GM12892 (cell line): ENCODE results near the gene TTC13.
A peak's percentile ranks its signal among the peaks of the same experiment; 100 is the strongest.

Experiments
- DNase-seq: peaks from one replicate; pipeline ENCODE4 v3.0.0; 2011; ENCODE audit not compliant: insufficient read length
- FAIRE-seq: peaks from 2 replicates; lab custom pipeline; 2011; peaks lifted over from hg19 to GRCh38; lab: Jason Lieb, UNC
- POLR2A ChIP-seq: IDR thresholded peaks from 2 replicates; pipeline ENCODE4 v1.6.1; 2011; ENCODE audit warnings: low read depth, low read length, control low read depth
- POLR2AphosphoS5 ChIP-seq: IDR thresholded peaks from 2 replicates; pipeline ENCODE4 v1.6.1; 2011; ENCODE audit warnings: low read depth, low read length, control low read depth
- TAF1 ChIP-seq: IDR thresholded peaks from 2 replicates; pipeline ENCODE4 v1.6.1; 2011; ENCODE audit warnings: low read depth, mild to moderate bottlenecking, control low read depth, low read length, borderline replicate concordance

TTC13 gene

DNA sequence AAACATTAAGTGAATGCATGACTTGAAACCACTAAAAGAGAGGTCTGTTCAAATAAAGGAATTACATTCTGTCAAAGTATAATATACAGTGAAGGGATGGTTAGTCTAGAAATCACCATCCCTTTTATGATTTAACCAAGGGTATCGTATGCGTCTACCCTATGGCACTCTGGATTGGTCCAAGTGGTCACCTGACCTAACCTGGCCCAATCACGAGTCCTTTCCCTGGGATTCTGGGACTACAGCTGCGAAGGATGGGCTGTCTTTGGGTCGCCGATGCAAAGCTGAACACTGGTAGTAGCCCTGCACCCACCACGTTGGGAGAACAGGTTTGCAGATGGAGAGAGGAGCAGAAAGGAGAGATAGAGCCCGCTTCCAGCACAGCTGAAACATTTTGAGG lies 79.9 kb downstream of the TTC13 start:
- no peak for FAIRE-seq
- no peak for DNase-seq
- TF ChIP-seq POLR2A (no peak), POLR2AphosphoS5 (no peak), TAF1 (no peak)

DNA sequence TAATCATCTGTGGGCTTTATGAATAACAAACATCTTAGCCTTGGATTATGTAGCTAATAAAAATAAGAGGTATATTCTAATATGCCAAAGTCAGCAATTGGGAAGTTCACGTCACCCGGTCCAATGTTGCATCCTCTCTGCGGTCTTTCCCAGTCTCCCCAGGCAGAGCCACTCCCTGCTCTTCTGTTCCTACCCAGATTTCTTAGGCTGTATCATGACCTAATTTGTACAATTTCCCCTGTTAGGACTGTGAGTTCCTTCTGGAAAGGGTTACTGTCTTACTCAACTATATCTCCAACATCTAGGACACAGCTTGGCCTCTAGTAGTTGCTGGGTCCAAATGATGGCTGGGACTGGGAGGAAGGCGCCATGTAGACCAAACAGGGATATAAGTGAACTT lies 80.5 kb downstream of the TTC13 start:
- DNase-seq (no peak), FAIRE-seq (no peak)
- TF ChIP-seq POLR2A (no peak), POLR2AphosphoS5 (no peak), TAF1 (no peak)

DNA sequence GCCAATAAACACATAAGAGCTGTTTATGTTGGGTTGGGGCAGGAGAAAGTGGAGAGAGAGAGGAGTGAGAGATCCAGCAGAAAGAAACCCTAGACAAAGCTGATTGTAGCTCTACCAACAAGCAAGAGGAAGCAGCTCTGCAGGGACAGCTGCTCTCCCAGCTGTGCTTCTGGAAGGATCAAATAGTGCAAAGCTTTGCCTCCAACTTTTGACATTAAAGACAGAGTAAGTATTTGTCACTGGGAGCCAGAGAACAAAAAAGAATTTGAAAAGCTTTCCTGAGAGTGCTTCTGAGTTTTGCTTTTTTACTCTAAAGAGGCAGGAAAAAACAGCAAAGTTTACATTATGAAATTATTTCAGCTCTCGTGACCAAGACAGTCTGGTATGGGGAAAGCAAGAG lies 81.9 kb downstream of the TTC13 start:
- FAIRE-seq, result no peak
- no peak for DNase-seq
- TF ChIP-seq POLR2A, result no peak
- TF ChIP-seq POLR2AphosphoS5, result no peak
- no peak for TF ChIP-seq TAF1

DNA sequence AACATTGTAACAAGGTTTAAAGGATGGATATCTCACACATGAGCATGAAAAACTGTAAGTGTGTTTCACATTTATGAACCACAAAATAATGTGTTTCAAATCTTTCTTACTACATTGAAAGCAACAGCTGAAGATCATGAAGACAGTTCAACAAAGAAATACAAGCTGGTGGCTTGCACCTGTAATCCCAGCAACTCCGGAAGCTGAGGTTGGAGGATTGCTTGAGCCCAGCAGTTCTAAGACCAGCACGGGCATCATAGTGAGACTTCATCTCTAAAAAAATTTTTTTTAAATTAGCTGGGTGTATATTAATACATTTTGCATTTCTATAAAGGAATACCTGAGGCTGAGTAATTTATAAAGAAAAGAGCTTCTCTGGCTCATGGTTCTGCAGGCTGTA lies 83.2 kb downstream of the TTC13 start:
- TF ChIP-seq POLR2AphosphoS5, result no peak
- TF ChIP-seq POLR2A, result no peak
- TF ChIP-seq TAF1, result no peak
- no peak for FAIRE-seq
- no peak for DNase-seq

DNA sequence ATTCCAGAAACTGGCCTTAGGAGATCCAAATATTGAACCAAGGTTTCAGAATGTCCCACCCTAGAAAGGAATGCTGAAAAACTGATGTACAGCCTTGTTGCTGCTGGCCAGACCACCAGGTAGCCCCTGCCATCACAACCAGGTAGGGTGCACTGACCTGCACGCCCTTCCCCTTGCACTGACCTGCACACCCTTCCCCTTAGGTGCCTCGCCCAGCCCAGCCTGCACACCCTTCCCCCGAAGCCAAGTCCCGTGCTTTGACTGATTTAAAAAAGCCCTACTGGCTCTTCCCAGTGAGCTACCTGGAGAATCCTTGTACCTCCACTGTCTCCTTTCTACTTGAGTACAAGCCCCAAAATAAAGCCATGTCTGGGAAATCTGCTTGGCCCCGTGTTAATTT lies 84.0 kb downstream of the TTC13 start:
- TF ChIP-seq POLR2AphosphoS5, result no peak
- no peak for TF ChIP-seq POLR2A
- TF ChIP-seq TAF1, result no peak
- DNase-seq (no peak), FAIRE-seq (no peak)

DNA sequence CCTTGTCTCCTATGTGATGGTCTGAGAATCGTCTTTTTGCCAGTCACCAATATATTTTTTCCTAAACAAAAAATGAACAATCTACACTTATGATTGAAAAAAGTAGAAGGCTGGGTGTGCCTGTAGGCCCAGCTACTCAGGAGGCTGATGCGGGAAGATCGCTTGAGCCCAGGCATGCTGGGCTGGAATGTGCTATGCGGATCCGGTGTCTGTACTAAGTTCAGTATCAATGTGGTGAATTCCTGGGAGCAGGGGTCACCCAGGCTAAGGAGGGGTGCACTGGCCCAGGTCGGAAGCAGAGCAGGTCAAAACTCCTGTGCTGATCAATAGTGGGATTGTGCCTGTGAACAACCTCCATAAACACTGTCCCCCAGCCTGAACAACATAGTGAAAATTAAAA lies 84.6 kb downstream of the TTC13 start:
- DNase-seq (no peak), FAIRE-seq (no peak)
- no peak for TF ChIP-seq TAF1
- no peak for TF ChIP-seq POLR2A
- TF ChIP-seq POLR2AphosphoS5, result no peak

DNA sequence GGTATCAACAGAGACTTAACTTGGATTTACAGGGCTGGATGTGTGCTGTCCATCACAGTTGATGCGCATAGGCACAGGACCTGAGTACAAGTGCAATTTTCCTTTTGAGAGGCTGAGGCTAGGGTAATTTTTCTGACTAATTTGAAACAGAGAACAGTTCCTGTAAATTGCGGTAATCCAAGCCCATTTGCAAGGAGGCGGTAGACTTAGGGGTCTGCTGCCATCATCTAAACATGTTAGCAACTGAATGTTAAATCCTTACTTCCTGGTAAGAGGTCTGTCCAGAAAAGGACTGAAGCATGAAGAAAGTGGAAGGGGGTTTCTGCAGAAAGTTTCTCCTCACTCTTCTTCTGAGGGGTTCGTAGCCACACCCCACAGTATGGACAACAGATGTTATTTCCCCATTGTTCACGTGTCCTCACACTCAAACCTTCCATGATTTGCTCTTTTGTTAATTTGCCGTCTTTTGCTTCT lies 86.6 kb downstream of the TTC13 start:
- DNase-seq (no peak), FAIRE-seq (peak; percentile 64)
- TF ChIP-seq TAF1, result no peak
- no peak for TF ChIP-seq POLR2A
- TF ChIP-seq POLR2AphosphoS5, result no peak

DNA sequence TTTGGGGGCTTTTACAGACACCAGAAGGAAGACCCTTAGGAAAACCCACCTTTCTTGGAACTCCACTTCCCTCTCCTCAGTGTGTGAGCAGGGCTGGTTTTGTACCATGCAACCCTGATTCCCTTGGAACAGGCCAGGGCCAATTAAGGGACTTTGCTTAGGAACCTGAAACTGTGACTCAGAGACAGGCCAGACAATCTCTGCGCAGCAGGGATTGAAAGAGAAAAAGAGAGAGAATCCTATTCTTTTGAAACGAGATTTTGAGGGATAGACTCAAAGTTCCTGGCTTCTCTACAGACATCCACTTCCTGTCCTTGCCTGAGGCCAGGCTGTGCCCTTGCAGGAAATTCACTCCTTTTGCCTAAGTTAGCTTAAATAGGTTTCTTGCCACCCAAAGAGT lies 87.2 kb downstream of the TTC13 start:
- FAIRE-seq, result no peak

DNA sequence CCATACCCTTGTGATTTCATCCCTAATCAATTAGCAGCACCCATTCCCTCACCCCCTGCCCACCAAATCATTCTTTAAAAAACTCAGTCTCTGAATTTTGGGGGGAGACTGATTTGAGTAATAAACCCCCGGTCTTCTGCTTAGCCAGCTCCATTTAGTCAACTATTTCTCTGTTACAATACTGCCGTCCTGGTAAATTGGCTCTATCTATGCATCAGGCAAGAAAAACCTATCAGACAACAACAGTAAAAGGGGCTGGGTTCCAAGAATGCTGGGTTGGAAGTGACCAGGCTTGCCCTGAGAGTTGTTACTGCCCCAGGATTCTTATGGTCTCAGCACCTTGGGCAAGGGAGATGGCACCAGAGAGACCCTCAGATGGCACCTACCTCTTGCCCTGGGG lies 94.0 kb downstream of the TTC13 start:
- DNase-seq, result no peak
- FAIRE-seq, result no peak
- TF ChIP-seq TAF1 (no peak), POLR2AphosphoS5 (no peak)

More for the DNA sequence above, 87.2 kb downstream of the TTC13 start:
- DNase-seq, result no peak
- TF ChIP-seq TAF1 (no peak), POLR2A (no peak), POLR2AphosphoS5 (no peak)

DNA sequence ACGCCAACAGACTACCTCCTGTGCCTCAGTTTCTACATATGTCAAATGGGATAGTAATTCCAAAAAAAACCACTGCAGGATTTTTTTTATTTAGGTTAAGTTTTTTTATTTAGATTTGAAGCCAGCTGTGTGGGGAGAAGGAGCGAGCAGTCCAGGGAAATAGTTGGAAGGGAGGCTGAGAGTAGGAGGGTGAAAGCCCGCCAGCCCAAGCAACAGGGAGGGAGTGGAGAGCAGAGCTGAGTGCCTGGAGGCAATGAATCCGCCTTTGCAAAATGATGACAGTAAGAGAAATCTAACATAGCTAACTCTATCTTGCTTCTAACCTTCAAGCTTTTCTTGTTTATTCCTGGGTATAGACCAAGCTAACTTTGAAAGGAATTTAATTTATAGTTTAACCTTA lies 94.7 kb downstream of the TTC13 start:
- no peak for DNase-seq
- no peak for TF ChIP-seq POLR2A
- no peak for TF ChIP-seq POLR2AphosphoS5
- TF ChIP-seq TAF1, result no peak
- no peak for FAIRE-seq

DNA sequence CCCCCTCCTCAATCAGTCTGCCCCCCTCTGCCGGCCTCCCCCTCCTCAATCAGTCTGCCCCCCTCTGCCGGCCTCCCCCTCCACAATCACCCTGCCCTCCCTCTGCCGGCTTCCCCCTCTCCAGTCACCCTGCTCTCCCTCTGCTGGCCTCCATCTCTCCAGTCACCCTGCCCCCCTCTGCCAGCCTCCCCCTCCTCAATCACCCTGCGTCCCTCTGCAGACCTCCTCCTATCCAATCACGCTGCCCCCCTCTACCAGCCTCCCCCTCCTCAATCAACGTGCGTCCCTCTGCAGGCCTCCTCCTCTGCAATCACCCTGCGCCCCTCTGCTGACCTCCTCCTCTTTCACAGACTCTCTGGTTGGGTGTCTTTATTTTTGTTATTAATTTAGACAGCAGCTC lies 98.9 kb downstream of the TTC13 start:
- no peak for TF ChIP-seq TAF1
- TF ChIP-seq POLR2AphosphoS5, result no peak
- TF ChIP-seq POLR2A, result no peak
- FAIRE-seq, result no peak
- no peak for DNase-seq

DNA sequence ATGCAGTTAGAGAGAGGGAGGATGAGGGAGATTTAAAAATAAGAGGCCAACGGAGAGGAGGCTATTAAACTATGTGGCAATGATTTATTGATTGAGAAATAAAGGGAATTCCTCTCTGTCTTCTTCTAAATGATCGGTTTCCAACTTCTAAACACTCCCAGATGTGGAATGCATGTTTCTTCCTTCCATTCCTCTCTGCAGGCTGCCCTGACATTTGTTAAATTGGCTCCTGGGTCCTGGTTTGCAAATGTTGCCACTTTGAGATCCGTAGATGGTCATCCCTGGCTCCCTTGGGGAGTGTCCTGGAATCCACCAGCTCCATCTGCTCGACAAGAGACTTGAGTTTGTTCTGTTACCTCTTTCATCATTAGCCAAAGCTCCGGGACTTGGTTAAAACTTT lies 100.1 kb downstream of the TTC13 start:
- FAIRE-seq (no peak), DNase-seq (no peak)
- no peak for TF ChIP-seq POLR2AphosphoS5
- no peak for TF ChIP-seq POLR2A
- TF ChIP-seq TAF1, result no peak

DNA sequence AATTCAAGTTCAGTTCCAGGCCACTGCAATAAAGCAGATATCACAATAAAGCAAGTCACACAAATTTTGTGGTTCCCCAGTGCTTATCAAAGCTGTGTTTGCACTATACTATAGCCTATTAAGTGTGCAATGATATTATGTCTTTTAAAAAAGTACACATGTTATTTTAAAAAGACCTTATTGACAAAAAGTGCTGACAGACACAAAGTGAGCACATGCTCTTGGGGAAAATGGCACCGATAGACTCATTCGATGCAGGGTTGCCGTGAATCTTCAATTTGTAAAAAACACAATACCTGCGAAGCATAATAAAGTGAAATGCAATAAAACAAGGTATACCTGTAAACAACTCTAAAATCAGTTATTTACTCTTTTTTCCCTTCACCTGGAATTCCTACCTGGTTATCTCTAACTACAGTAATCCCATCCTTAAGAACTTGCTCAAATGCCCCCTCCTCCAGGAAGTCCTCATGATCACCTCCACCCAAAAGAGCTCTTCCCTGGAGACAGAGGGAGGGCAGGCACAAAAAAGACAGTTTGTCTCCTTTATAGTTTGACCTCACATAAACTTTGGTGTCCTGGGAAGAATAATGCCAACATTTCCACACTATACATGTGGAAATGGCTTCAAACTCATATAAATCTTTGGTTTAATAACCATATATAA lies 100.6 kb downstream of the TTC13 start:
- TF ChIP-seq POLR2A (no peak), POLR2AphosphoS5 (no peak), TAF1 (no peak)
- DNase-seq (no peak), FAIRE-seq (no peak)
